A549 (cell line): ENCODE results near the gene TEPSIN. TPM values are rescaled to one million over a fixed set of nuclear protein-coding genes. Genes with fewer than 3 reads are reported as not detected.

Source experiments
- ATAC-seq, 2 experiments: fragments of 200-7000 bp in 1 of 2; fragments of >200 bp in 1 of 2; cut with Nextera tagmentation in 1 of 2; cut with Tn5 transposase in 1 of 2; 3 replicates each; pipeline versions ENCODE4 v1.8.0 to v1.9.1; 2018 to 2020; ENCODE audit warnings: mild to moderate bottlenecking in 1 of 2, moderate library complexity in 1 of 2
- CTCF ChIA-PET: fragments of 300-600 bp; sonication (Branson Sonifier 250); formaldehyde crosslinking; extraction: SDS; loops from one replicate; lab custom pipeline; 2021; ENCODE audit warnings: antibody characterized with exemption, inconsistent platforms; lab: Yijun Ruan, JAX
- POLR2A ChIA-PET: fragments of 350-600 bp; formaldehyde crosslinking; extraction: SDS; loops from one replicate; lab custom pipeline; 2021; ENCODE audit warnings: antibody characterized with exemption, inconsistent platforms; lab: Yijun Ruan, JAX
- DNase-seq, 2 experiments: peaks; one replicate each; pipeline versions ENCODE4 v3.0.0 to v3.0.0-alpha.2; 2011 to 2016; ENCODE audit warnings: low read depth in 1 of 2, low spot score in 1 of 2
- FAIRE-seq: peaks from 2 replicates; lab custom pipeline; 2011; peaks lifted over from hg19 to GRCh38; lab: Jason Lieb, UNC
- H3K27ac ChIP-seq, 2 experiments: fragments of >200 bp; sonication (Bioruptor Twin); formaldehyde crosslinking; 3 replicates each; pipeline ENCODE4 v1.5.1; 2016 to 2017
- H3K4me1 ChIP-seq: fragments of >200 bp; sonication (Bioruptor Twin); formaldehyde crosslinking; 3 replicates; pipeline ENCODE4 v1.6.1; 2016
- H3K4me2 ChIP-seq: fragments of >200 bp; sonication (Bioruptor Twin); formaldehyde crosslinking; 3 replicates; pipeline ENCODE4 v1.6.1; 2016
- H3K4me3 ChIP-seq: fragments of >200 bp; sonication (Bioruptor Twin); formaldehyde crosslinking; 3 replicates; pipeline ENCODE4 v1.5.1; 2016
- H3K9me3 ChIP-seq: fragments of >200 bp; sonication (Bioruptor Twin); formaldehyde crosslinking; 3 replicates; pipeline ENCODE4 v1.6.1; 2016
- CBX8 ChIP-seq: fragments of 200-600 bp; sonication (generic); IDR thresholded peaks from 2 replicates; pipeline ENCODE4 v1.6.1; 2016
- E2F6 ChIP-seq: IDR thresholded peaks from 2 replicates; pipeline ENCODE4 v1.6.1; 2012; ENCODE audit warnings: low read depth, borderline replicate concordance
- EHF ChIP-seq: fragments of 250-450 bp; sonication (Bioruptor Pico); IDR thresholded peaks from 2 replicates; pipeline ENCODE4 v1.5.0; 2020; ENCODE audit warnings: mild to moderate bottlenecking
- EHMT2 ChIP-seq: fragments of 200-600 bp; sonication (generic); IDR thresholded peaks from 2 replicates; pipeline ENCODE4 v1.6.1; 2016; ENCODE audit warnings: antibody characterized with exemption, low read depth, mild to moderate bottlenecking, moderate library complexity
- EP300 ChIP-seq, 2 experiments: fragments of >200 bp; sonication (Bioruptor Twin); formaldehyde crosslinking; IDR thresholded peaks; 2 replicates in 1 of 2; 3 replicates in 1 of 2; pipeline ENCODE4 v1.6.1; 2016 to 2017
- ESRRA ChIP-seq: fragments of 150-350 bp; IDR thresholded peaks from 2 replicates; pipeline ENCODE4 v1.6.1; 2014; ENCODE audit warnings: mild to moderate bottlenecking, low read length, borderline replicate concordance
- HDAC2 ChIP-seq: fragments of 200-600 bp; sonication (generic); IDR thresholded peaks from 2 replicates; pipeline ENCODE4 v1.6.1; 2016
- HEYL ChIP-seq: fragments of 250-450 bp; sonication (Bioruptor Pico); IDR thresholded peaks from 2 replicates; pipeline ENCODE4 v1.8.0; 2021; ENCODE audit warnings: mild to moderate bottlenecking, moderate library complexity
- HOXB13 ChIP-seq: fragments of 250-450 bp; sonication (Bioruptor Pico); IDR thresholded peaks from 2 replicates; pipeline ENCODE4 v1.5.0; 2020; ENCODE audit warnings: low read depth, mild to moderate bottlenecking, moderate library complexity
- JUNB ChIP-seq: fragments of >200 bp; sonication (Bioruptor Twin); formaldehyde crosslinking; IDR thresholded peaks from 2 replicates; pipeline ENCODE4 v1.6.1; 2016
- KDM1A ChIP-seq: fragments of 200-600 bp; sonication (generic); IDR thresholded peaks from 2 replicates; pipeline ENCODE4 v1.6.1; 2016; ENCODE audit warnings: low read depth, mild to moderate bottlenecking
- KDM5A ChIP-seq: fragments of 200-600 bp; sonication (generic); IDR thresholded peaks from 2 replicates; pipeline ENCODE4 v1.6.1; 2016; ENCODE audit warnings: antibody characterized with exemption, mild to moderate bottlenecking
- MAX ChIP-seq: IDR thresholded peaks from 2 replicates; pipeline ENCODE4 v1.6.1; 2012
- MYC ChIP-seq: IDR thresholded peaks from 2 replicates; pipeline ENCODE4 v1.6.1; 2012; ENCODE audit warnings: mild to moderate bottlenecking, inconsistent platforms, low read length, improper control_type of control experiment, borderline replicate concordance
- NR3C1 ChIP-seq: fragments of >200 bp; sonication (Bioruptor Twin); formaldehyde crosslinking; IDR thresholded peaks from 3 replicates; pipeline ENCODE4 v1.6.1; 2017
- POLR2AphosphoS2 ChIP-seq: conservative IDR thresholded peaks from 2 replicates; pipeline ENCODE4 v1.6.1; 2012; ENCODE audit warnings: low read length, improper control_type of control experiment, inconsistent platforms
- RCOR1 ChIP-seq: fragments of 150-350 bp; IDR thresholded peaks from 2 replicates; pipeline ENCODE4 v1.6.1; 2014; ENCODE audit warnings: antibody characterized with exemption, low read length, low read depth
- REST ChIP-seq: fragments of 200-600 bp; sonication (generic); IDR thresholded peaks from 2 replicates; pipeline ENCODE4 v1.6.1; 2016; ENCODE audit warnings: antibody characterized with exemption, mild to moderate bottlenecking, moderate library complexity
- RFX5 ChIP-seq: fragments of 450-650 bp; IDR thresholded peaks from 2 replicates; pipeline ENCODE4 v1.7.1; 2014; ENCODE audit warnings: antibody characterized with exemption, mild to moderate bottlenecking, moderate library complexity
- RNF2 ChIP-seq: fragments of 200-600 bp; sonication (generic); IDR thresholded peaks from 2 replicates; pipeline ENCODE4 v1.6.1; 2016; ENCODE audit warnings: low read depth, mild to moderate bottlenecking, antibody characterized with exemption, moderate library complexity, borderline replicate concordance
- SREBF2 ChIP-seq: fragments of 450-650 bp; IDR thresholded peaks from 2 replicates; pipeline ENCODE4 v1.6.1; 2014; ENCODE audit warnings: mild to moderate bottlenecking, moderate library complexity
- TFCP2L1 ChIP-seq: fragments of 250-450 bp; sonication (Bioruptor Pico); IDR thresholded peaks from 2 replicates; pipeline ENCODE4 v1.5.0; 2021; ENCODE audit warnings: mild to moderate bottlenecking
- ZC3H11A ChIP-seq: fragments of 450-650 bp; IDR thresholded peaks from 2 replicates; pipeline ENCODE4 v1.6.1; 2014; ENCODE audit warnings: antibody characterized with exemption, mild to moderate bottlenecking
- ZSCAN20 ChIP-seq: fragments of 250-450 bp; sonication (Bioruptor Pico); IDR thresholded peaks from 2 replicates; pipeline ENCODE4 v1.8.0; 2022; ENCODE audit warnings: mild to moderate bottlenecking, moderate library complexity
- WGBS: methylation state at CpG from one replicate; pipeline ENCODE4 v1.1.6; 2017; ENCODE audit errors: missing lambda C conversion rate; 5-methylcytosine and 5-hydroxymethylcytosine counted together
- polyA plus RNA-seq, 4 experiments: library from polyadenylated mRNA; depleted of rRNA in 3 of 4; stranded (reverse); fragments of >200 nt; fragmentation: RNase III in 1 of 4; extraction: RNeasy Plus Mini Kit Qiagen cat#74134 plus additional on column Dnase treatment in 1 of 4; gene quantifications; 2 replicates in 3 of 4; 3 replicates in 1 of 4; pipeline ENCODE4 v1.2.3, GENCODE V29; 2011 to 2017
- TF ChIP-seq, protein P1 (sequence below): fragments of 150-350 bp; IDR thresholded peaks from 2 replicates; pipeline ENCODE4 v1.6.1; 2014; ENCODE audit warnings: low read depth, mild to moderate bottlenecking, low read length
- TF ChIP-seq, protein P2 (sequence below): fragments of 450-650 bp; IDR thresholded peaks from 2 replicates; pipeline ENCODE4 v1.6.1; 2014; ENCODE audit warnings: antibody characterized with exemption

Gene TEPSIN
- polyA plus RNA-seq, 2 of the 4 experiments (the other 2 are of a cell fraction) = 12.5 to 31.3 TPM

DNA sequence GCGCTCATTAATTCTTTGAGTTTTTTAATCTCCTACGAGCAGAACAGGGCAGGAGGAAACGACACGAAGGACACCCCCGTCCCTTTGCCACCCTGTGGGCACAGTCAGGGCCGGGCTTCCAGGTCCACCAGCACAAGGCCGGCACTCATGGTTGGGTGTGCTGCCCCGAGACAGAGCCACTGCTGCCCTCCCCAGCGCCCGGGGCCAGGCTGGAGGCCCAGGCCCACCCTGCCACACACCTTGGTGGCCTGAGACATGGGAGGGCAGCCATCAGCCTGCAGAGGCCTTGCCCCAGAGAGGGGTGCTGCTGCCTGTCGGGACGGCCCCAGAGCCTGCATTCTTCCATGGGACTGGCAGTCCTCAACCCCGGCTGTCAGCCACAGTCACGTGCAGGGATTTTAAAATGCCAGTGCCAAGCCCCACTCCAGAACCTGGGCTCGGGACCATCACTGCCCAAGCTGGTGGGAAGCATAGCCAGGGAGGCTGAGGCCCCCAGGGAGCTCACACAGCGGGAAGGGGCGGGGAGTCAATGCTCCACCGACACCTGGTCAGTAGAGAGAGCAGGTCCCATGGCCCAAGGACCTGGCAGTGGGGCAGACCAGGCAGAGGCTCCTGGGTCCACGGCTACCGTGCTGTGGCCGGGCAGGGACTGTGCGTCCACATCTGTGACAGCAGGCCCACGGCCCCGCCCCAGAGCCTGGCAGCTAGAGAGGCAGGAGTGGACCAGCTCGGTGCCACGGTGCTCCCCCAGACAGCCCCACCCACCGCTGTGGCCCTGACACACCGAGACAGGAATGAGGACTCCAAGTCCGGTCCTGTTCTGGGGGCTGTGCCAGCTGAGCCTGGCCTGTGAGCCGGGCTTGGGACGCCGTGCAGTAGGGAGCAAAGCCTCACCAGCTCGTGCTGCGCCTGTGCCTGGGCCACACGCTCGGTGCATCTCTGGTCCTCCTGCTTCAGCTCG, 43.6 kb downstream of the TEPSIN start:
- Histone ChIP-seq H3K9me3 (no peaks in the 10 kb centered on the region), H3K27ac (no peak overlapping the region), H3K4me2 (no peak overlapping the region), H3K4me1 (no peaks in the 10 kb centered on the region), H3K4me3 (no peak overlapping the region)
- ChIA-PET CTCF (interaction anchor here (0.7 to 13.7 kb wide), 6 partner anchors 11 to 171 kb away, joined by 3 to 175 read pairs (median 5); no protein-coding TSS in a partner anchor), POLR2A (no interaction called here)
- FAIRE-seq (no peak), ATAC-seq (no peak), DNase-seq (no peak)
- WGBS = 90% methylated on average over 35 of the region's 37 CpGs
- no peak for TF ChIP-seq NR3C1
- TF ChIP-seq CBX8 = no peak
- TF ChIP-seq, protein P1, sequence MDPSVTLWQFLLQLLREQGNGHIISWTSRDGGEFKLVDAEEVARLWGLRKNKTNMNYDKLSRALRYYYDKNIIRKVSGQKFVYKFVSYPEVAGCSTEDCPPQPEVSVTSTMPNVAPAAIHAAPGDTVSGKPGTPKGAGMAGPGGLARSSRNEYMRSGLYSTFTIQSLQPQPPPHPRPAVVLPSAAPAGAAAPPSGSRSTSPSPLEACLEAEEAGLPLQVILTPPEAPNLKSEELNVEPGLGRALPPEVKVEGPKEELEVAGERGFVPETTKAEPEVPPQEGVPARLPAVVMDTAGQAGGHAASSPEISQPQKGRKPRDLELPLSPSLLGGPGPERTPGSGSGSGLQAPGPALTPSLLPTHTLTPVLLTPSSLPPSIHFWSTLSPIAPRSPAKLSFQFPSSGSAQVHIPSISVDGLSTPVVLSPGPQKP = no peak
- no peak for TF ChIP-seq JUNB
- no peak for TF ChIP-seq RFX5
- no peak for TF ChIP-seq HEYL (CRISPR knock-in tag)
- no peak for TF ChIP-seq REST
- no peak for TF ChIP-seq ESRRA
- TF ChIP-seq EHF (CRISPR knock-in tag) = no peak
- TF ChIP-seq HDAC2 = no peak
- TF ChIP-seq ZC3H11A = no peak

DNA sequence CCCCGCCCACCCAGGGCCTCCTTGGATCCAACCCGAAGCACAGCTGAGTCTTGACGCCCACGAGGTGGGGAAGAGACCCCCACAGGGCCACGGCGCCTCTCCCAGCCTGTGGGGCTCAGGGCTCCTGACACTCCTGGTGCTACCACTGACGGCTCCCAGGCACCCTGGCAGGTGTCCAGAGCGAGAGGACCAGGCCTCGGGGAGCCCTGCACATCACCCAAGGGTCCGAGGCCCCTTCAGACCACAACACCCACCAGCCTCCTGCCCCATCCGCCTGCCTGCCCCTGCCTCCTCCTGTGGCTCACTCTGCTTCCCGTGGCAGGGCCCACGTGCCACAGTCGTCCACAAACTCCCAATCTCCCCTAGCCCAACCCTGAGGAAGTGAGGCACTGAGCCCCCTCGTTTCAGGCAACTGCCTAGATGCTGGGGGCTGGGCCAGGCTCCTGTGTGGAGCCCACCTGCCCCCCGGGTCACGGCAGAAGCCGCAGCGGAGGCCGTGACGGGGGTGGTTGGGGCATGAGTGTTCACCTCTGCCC, 44.6 kb downstream of the TEPSIN start:
- ChIA-PET CTCF (interaction anchor here (0.6 to 5.9 kb wide), 4 partner anchors 7 to 213 kb away, joined by 3 to 58 read pairs (median 4); no protein-coding TSS in a partner anchor), POLR2A (no interaction called here)
- H3K4me3 ChIP-seq = no peak overlapping the region
- H3K9me3 ChIP-seq = no peaks in the 10 kb centered on the region
- no peak overlapping the region for H3K27ac ChIP-seq
- no peak overlapping the region for H3K4me2 ChIP-seq
- no peak for ATAC-seq
- 85% methylated on average over 20 of the region's 21 CpGs for WGBS
- TF ChIP-seq E2F6 (no peak), KDM5A (no peak), TFCP2L1 (CRISPR knock-in tag) (no peak), CBX8 (no peak), RNF2 (no peak), HOXB13 (CRISPR knock-in tag) (no peak), SREBF2 (no peak), EHMT2 (no peak), ESRRA (no peak), EP300 (IDR thresholded peaks at IDR 0.05) (no peak), POLR2AphosphoS2 (no peak), ZSCAN20 (no peak), RCOR1 (no peak), KDM1A (no peak), HDAC2 (no peak), MAX (no peak), MYC (no peak)
- TF ChIP-seq, protein P2, sequence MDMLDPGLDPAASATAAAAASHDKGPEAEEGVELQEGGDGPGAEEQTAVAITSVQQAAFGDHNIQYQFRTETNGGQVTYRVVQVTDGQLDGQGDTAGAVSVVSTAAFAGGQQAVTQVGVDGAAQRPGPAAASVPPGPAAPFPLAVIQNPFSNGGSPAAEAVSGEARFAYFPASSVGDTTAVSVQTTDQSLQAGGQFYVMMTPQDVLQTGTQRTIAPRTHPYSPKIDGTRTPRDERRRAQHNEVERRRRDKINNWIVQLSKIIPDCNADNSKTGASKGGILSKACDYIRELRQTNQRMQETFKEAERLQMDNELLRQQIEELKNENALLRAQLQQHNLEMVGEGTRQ = no peak
- DNase-seq = no peak
- no peak for FAIRE-seq
- no peaks in the 10 kb centered on the region for H3K4me1 ChIP-seq
